ENCODE results near the gene PSMD8. TPM values are rescaled to one million over a fixed set of nuclear protein-coding genes. Genes with fewer than 3 reads are reported as not detected.

The PSMD8 gene
- total RNA-seq, 1 experiment from 2014 or later, result 367 TPM

DNA sequence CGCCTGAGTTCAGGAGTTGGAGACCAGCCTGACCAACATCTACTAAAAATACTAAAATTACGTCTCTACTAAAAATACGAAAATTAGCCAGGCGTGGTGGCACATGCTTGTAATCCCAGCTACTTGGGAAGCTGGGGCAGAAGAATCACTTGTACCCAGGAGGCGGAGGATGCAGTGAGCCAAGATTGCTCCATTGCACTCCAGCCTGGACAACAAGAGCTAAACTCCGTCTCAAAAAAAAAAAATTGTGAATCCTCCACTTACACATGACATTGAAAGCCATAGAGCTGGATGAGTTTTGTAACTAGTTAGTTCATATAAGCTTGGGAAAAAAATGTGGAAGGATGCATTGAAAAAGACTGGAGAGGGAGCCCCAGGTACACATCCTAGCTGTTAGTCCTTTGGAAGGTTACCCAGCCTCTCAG lies 452 bp upstream of the PSMD8 start:
- Histone ChIP-seq H3F3A (ENCODE audit: low read length, unreplicated experiment) (no peaks in the 10 kb centered on the region), H3K36me3 (ENCODE audit: low read depth, low read length) (peaks cover 2% of the 10 kb centered on the region; the same call in 1 of the 2 replicates), H3K4me3 (ENCODE audit: low read length) (peak overlapping the region; percentile 84), H3K27me3 (ENCODE audit: low read length) (no peaks in the 10 kb centered on the region), H3K4me1 (ENCODE audit: insufficient read depth, low read length) (peaks cover 15% of the 10 kb centered on the region), H2AFZ (ENCODE audit: low read length) (peak overlapping the region; percentile 93), H3K9me3 (ENCODE audit: low read length) (no peaks in the 10 kb centered on the region), H3K4me2 (ENCODE audit: low read length) (peak overlapping the region; percentile 90), H3K9ac (ENCODE audit: low read length) (peak overlapping the region; percentile 56), H3K79me2 (ENCODE audit: low read length) (peaks cover 33% of the 10 kb centered on the region), H3K27ac (ENCODE audit: low read length) (0 out of 2 replicates have a peak overlapping the region, but pooled peaks have one; percentile 21), H4K20me1 (ENCODE audit: low read length) (peaks cover 14% of the 10 kb centered on the region; the same call in 1 of the 2 replicates), H3K9me2 (replicated peaks; ENCODE audit: low read length) (no peaks in the 10 kb centered on the region)
- TSS peak; percentile 86 for BruUV-seq (replicated peaks)
- ATAC-seq (no peak), DNase-seq (no peak)
- ChIA-PET POLR2A (ENCODE audit: unreplicated experiment) (interaction anchor here (0.6 to 1.7 kb wide), 8 partner anchors 13 to 254 kb away, joined by 3 to 17 read pairs (median 4); partner anchors contain the start of genes FAM98C and GGN), CTCF (interaction anchor here (0.6 to 1.0 kb wide), 4 partner anchors 9 to 137 kb away, joined by 3 to 9 read pairs (median 5); partner anchors contain the start of genes GGN and SPRED3)
- TF ChIP-seq, protein P1, sequence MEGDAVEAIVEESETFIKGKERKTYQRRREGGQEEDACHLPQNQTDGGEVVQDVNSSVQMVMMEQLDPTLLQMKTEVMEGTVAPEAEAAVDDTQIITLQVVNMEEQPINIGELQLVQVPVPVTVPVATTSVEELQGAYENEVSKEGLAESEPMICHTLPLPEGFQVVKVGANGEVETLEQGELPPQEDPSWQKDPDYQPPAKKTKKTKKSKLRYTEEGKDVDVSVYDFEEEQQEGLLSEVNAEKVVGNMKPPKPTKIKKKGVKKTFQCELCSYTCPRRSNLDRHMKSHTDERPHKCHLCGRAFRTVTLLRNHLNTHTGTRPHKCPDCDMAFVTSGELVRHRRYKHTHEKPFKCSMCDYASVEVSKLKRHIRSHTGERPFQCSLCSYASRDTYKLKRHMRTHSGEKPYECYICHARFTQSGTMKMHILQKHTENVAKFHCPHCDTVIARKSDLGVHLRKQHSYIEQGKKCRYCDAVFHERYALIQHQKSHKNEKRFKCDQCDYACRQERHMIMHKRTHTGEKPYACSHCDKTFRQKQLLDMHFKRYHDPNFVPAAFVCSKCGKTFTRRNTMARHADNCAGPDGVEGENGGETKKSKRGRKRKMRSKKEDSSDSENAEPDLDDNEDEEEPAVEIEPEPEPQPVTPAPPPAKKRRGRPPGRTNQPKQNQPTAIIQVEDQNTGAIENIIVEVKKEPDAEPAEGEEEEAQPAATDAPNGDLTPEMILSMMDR (conservative IDR thresholded peaks at IDR 0.05; ENCODE audit: low read depth, low read length), result no peak
- TF ChIP-seq EZH2phosphoT487 (IDR thresholded peaks at IDR 0.05; ENCODE audit: borderline replicate concordance, low read length), result no peak
- TF ChIP-seq EZH2 (IDR thresholded peaks at IDR 0.05; ENCODE audit: low read length, unreplicated experiment), result no peak
- intact Hi-C loops (cut with micrococcal nuclease), result loop anchor here (1.0 kb wide), 1 partner anchor 39 kb away; the partner anchor contains the start of gene CATSPERG

DNA sequence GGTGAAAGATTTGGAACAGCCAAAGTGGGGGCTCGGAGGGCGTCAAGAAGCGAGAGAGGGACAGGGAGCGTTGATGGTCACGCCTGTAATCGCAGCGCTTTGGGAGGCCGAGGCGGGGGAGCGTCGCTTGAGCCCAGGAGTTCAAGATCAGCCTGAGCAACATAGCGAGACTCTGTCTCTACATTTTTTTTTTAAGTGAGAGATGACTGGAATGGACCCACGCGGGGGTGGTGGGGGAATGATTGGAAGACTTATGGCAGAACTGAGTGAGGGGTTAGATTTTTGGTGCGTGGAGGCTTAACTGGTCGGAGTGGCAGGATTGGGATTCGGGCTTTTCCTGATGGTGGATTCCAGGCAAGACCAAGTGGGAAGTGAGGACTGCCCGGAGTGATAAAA lies 725 bp downstream of the PSMD8 start:
- ChIA-PET CTCF (no interaction called here), POLR2A (ENCODE audit: unreplicated experiment) (interaction anchor here (1.7 kb wide), 1 partner anchor 13 kb away, joined by 17 read pairs; the partner anchor contains the start of gene GGN)
- Histone ChIP-seq H3K4me3 (ENCODE audit: low read length) (peak overlapping the region; percentile 84), H3K79me2 (ENCODE audit: low read length) (peaks cover 36% of the 10 kb centered on the region), H4K20me1 (ENCODE audit: low read length) (peaks cover 16% of the 10 kb centered on the region; the same call in 1 of the 2 replicates), H3K36me3 (ENCODE audit: low read depth, low read length) (peaks cover 8% of the 10 kb centered on the region; the same call in 1 of the 2 replicates), H3K9me3 (ENCODE audit: low read length) (no peaks in the 10 kb centered on the region), H3K4me1 (ENCODE audit: insufficient read depth, low read length) (peaks cover 15% of the 10 kb centered on the region), H3K9me2 (replicated peaks; ENCODE audit: low read length) (no peaks in the 10 kb centered on the region), H3K9ac (ENCODE audit: low read length) (peak overlapping the region; percentile 97), H3K27me3 (ENCODE audit: low read length) (no peaks in the 10 kb centered on the region), H3K27ac (ENCODE audit: low read length) (peak overlapping the region; percentile 64), H3K4me2 (ENCODE audit: low read length) (peak overlapping the region; percentile 98), H2AFZ (ENCODE audit: low read length) (peak overlapping the region; percentile 69), H3F3A (ENCODE audit: low read length, unreplicated experiment) (no peaks in the 10 kb centered on the region)
- ATAC-seq (no peak), DNase-seq (no peak)
- TF ChIP-seq EZH2phosphoT487 (IDR thresholded peaks at IDR 0.05; ENCODE audit: borderline replicate concordance, low read length) (no peak), EZH2 (IDR thresholded peaks at IDR 0.05; ENCODE audit: low read length, unreplicated experiment) (no peak)
- TF ChIP-seq, protein P1 (conservative IDR thresholded peaks at IDR 0.05; ENCODE audit: low read depth, low read length), result no peak
- intact Hi-C loops (cut with micrococcal nuclease), result loop anchor here (1.0 kb wide), 1 partner anchor 13 kb away; the partner anchor contains the start of genes GGN and SPRED3
- BruUV-seq (replicated peaks), result TSS peak; percentile 46

DNA sequence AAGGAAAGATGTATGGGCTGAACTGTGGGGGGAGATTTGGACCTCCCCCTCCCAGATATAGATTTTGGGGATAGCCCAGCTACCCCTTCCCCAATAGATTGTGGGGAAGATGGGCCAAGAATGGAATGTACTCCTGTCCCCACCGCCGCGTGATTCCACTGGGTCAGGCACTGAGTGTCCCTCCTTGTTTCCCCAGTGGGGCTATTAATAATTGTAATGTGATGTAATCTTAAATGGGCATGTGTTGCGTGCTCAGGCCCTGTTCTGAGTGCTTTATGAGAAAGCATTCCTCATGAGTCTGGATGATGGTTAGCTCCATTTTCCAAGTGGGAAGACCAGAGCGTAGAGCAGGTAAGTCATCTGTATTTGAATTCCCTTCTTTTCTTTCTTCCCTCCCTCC lies 1.4 kb downstream of the PSMD8 start:
- BruUV-seq (replicated peaks), result no TSS peak
- peak overlapping the region; percentile 98 for H3K4me2 ChIP-seq (ENCODE audit: low read length)
- H3K9me3 ChIP-seq (ENCODE audit: low read length), result no peaks in the 10 kb centered on the region
- no peak overlapping the region for H2AFZ ChIP-seq (ENCODE audit: low read length)
- ChIA-PET CTCF (no interaction called here), POLR2A (ENCODE audit: unreplicated experiment) (interaction anchor here (0.6 kb wide), 1 partner anchor 478 kb away, joined by 11 read pairs; no protein-coding TSS in a partner anchor)
- TF ChIP-seq EZH2phosphoT487 (IDR thresholded peaks at IDR 0.05; ENCODE audit: borderline replicate concordance, low read length), result no peak
- no peak for TF ChIP-seq EZH2 (IDR thresholded peaks at IDR 0.05; ENCODE audit: low read length, unreplicated experiment)
- TF ChIP-seq, protein P1 (conservative IDR thresholded peaks at IDR 0.05; ENCODE audit: low read depth, low read length), result no peak
- H3K4me3 ChIP-seq (ENCODE audit: low read length), result peak overlapping the region; percentile 84
- H3K4me1 ChIP-seq (ENCODE audit: insufficient read depth, low read length), result peaks cover 15% of the 10 kb centered on the region
- H3K9ac ChIP-seq (ENCODE audit: low read length), result peak overlapping the region; percentile 97
- peaks cover 16% of the 10 kb centered on the region; the same call in 1 of the 2 replicates for H4K20me1 ChIP-seq (ENCODE audit: low read length)
- H3K79me2 ChIP-seq (ENCODE audit: low read length), result peaks cover 36% of the 10 kb centered on the region
- H3K27ac ChIP-seq (ENCODE audit: low read length), result no peak overlapping the region
- no peaks in the 10 kb centered on the region for H3F3A ChIP-seq (ENCODE audit: low read length, unreplicated experiment)
- no peak for DNase-seq
- no peaks in the 10 kb centered on the region for H3K27me3 ChIP-seq (ENCODE audit: low read length)
- peaks cover 8% of the 10 kb centered on the region; the same call in 1 of the 2 replicates for H3K36me3 ChIP-seq (ENCODE audit: low read depth, low read length)
- no peak for ATAC-seq
- no peaks in the 10 kb centered on the region for H3K9me2 ChIP-seq (replicated peaks; ENCODE audit: low read length)
- intact Hi-C loops (cut with micrococcal nuclease), result loop anchor here (1.0 kb wide), 1 partner anchor 13 kb away; the partner anchor contains the start of genes GGN and SPRED3

All from PC-3 (cell line).